Brain pericyte (primary cell): ENCODE data around the gene TALDO1.

Experiments
- DNase-seq: peaks from one replicate; pipeline ENCODE4 v3.0.0-alpha.2; 2012; ENCODE audit warnings: low read depth, low spot score

Gene TALDO1

DNA sequence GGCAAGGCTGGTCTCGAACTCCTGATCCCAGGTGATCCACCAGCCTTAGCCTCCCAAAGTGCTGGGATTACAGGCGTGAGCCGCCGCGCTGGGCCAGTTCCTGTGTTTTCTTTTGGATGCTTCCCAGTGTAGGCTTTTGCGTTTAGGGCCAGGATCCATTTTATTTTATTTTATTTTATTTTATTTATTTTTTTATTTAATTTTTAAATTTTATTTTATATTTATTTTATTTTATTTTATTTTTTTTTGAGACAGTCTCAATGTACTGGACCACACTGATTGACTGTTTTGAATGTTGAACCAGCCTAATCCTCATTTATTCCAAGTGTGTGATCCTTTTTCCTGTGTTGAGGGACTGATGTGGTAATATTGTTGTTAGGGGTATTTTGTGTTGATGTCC is 32.8 kb upstream of the TALDO1 start:
- DNase-seq, result no peak

DNA sequence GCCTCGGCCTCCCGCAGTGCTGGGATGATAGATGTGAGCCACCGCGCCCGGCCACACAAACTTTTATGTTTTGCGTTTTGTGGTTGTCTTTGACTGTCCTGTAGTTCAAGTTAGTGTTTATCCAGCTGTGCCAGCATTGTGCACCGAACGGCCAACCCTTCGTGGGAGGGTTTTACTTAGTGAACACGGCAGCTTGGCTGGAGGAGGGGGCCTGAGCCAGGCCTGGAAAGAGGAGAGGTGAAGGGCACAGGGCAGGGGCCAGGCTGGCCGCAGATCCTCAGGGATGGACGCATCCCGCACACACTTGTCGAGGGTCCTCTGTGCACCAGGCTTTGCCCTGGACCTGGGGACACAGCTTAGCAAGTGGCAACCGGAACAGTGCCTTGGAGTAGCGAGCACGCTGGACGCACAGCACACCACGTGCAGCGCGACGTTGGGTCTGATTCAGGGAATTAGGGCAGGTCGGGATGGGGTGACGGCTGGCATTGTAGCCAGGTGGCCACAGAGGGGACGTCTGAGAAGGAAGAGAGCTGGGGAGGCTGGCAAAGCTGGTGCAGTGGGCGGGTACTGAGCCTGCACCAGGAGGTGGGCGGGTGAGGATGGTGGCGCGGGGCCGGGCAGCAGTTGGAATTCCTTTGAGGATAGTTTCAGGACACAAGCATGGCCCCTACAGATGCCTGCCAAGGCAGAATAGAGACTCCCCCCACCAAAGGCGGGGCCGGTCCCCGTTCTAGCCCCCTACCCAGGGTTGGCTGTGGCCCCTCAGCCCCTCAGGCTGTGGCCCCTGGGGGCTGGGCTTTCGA is 27.8 kb upstream of the TALDO1 start:
- no peak for DNase-seq

- DNase-seq, result no peak
These were observed 27.1 kb upstream of the TALDO1 start for GRCh38 chr11:720017-720641.

GRCh38 chr11:720642-721246 is 26.5 kb upstream of the TALDO1 start:
- DNase-seq, result no peak

DNA sequence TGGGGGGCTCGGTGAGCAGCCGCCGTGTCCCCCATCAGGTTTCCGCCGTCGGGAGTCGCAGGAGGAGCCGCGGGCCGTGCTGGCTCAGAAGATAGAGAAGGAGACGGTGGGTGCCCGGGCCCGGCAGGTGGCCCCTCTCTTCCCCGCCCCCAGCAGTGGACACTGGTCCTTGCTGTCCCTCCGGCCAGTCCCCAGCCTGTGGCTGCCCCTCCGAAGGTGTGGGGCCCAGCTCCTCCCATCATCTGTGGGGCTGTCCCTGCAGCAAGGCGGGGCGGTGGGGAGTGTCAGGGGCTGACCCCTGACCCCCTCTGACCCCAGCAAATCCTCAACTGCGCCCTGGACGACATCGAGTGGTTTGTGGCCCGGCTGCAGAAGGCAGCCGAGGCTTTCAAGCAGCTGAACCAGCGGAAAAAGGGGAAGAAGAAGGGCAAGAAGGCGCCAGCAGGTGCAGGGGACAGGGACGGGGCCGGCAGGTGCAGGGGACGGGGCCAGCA is 26.0 kb upstream of the TALDO1 start:
- DNase-seq, result no peak

- no peak for DNase-seq
These were observed 25.4 kb upstream of the TALDO1 start for GRCh38 chr11:721741-722345.

DNA sequence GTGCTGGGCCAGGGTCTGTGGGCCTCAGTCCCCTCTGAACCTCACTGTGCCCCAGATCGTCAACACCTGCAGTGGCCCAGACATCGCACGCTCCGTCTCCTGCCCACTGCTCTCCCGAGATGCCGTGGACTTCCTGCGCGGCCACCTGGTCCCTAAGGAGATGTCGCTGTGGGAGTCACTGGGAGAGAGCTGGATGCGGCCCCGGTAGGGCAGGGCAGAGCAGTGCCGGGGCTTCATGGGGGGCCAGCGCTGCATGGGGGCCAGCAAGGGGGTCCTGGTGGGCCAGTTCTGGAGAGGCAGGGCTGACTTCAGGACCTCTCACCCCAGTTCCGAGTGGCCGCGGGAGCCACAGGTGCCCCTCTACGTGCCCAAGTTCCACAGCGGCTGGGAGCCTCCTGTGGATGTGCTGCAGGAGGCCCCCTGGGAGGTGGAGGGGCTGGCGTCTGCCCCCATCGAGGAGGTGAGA is 24.9 kb upstream of the TALDO1 start:
- no peak for DNase-seq

- DNase-seq, result no peak
These were observed 24.0 kb upstream of the TALDO1 start for GRCh38 chr11:723120-723883.

DNA sequence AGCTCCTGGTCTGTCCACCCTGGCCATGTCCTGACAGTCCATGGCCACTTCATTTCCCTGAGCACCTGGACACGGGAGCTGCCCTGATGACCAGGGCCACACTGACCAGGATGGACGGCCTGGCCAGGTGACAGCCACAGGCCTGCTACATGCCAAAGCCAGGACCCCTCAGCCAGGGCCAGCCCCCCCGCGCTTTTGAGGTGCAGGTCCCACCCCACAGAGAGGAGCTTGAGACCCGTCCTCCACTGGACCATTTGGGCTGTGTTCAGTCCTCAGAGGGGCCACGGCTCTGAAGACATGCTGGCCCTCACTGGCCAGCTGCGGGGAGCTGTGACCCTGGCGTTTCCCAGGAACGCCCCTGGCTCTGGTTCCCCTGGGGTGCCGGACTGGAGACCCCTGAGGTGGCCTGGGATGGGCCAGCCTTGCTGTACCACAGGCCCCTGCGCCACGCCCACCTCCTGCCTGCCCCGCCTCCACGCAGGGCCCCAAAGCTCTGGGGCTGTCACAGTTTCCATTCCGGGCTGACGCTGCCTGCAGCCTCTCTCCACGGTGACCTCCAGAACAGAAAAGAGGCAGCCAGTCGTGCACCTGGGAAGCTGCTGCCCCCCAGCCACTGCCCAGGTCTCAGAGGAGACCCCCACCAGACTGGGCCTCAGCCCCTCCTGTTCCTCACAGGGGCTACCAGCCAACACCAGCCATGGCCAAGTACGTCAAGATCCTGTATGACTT is 23.1 kb upstream of the TALDO1 start:
- no peak for DNase-seq

GRCh38 chr11:724778-725386 is 22.4 kb upstream of the TALDO1 start:
- DNase-seq, result no peak

DNA sequence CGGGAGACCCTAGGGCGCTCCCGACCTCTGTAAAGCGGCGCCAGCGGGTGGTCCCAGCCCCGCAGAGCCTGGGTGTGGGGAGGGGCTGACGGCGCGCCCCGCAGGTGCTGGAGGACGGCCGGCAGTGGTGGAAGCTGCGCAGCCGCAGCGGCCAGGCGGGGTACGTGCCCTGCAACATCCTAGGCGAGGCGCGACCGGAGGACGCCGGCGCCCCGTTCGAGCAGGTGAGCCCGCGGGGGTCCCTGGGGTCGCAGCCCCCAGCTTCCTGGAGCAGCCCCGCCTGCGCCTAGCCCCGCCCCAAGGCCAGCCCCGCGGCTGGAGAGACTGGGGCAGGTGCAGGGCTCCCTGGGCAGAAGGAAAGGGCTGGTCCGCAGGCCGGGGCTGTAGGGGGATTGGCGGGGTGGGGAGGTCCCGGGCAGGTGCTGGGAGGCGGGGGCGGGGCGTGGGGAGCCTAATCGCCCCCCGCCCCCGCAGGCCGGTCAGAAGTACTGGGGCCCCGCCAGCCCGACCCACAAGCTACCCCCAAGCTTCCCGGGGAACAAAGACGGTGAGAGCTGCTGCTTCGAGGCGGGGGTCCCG is 21.6 kb upstream of the TALDO1 start:
- DNase-seq, result no peak

DNA sequence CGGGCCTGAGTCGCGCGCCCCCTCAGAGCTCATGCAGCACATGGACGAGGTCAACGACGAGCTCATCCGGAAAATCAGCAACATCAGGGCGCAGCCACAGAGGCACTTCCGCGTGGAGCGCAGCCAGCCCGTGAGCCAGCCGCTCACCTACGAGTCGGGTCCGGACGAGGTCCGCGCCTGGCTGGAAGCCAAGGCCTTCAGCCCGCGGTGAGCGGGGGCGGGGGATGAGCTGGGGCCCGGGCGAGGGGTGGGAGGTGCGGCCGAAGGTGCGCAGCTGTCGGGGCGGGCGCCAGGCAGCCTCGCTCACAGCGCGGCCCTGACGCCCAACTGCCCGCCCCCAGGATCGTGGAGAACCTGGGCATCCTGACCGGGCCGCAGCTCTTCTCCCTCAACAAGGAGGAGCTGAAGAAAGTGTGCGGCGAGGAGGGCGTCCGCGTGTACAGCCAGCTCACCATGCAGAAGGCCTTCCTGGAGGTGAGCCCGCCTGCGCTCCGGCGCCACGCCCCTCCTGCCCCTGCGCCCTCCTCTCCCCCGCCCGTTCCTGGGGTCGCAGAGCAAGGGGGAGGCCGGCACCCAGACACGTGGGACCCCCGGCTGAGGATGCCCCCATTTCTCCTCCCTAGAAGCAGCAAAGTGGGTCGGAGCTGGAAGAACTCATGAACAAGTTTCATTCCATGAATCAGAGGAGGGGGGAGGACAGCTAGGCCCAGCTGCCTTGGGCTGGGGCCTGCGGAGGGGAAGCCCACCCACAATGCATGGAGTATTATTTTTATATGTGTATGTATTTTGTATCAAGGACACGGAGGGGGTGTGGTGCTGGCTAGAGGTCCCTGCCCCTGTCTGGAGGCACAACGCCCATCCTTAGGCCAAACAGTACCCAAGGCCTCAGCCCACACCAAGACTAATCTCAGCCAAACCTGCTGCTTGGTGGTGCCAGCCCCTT is 20.7 kb upstream of the TALDO1 start:
- no peak for DNase-seq

- no peak for DNase-seq
These were observed 20.0 kb upstream of the TALDO1 start for GRCh38 chr11:727281-727701.

- DNase-seq, result no peak
These were observed 19.2 kb upstream of the TALDO1 start for GRCh38 chr11:727859-728748.

DNA sequence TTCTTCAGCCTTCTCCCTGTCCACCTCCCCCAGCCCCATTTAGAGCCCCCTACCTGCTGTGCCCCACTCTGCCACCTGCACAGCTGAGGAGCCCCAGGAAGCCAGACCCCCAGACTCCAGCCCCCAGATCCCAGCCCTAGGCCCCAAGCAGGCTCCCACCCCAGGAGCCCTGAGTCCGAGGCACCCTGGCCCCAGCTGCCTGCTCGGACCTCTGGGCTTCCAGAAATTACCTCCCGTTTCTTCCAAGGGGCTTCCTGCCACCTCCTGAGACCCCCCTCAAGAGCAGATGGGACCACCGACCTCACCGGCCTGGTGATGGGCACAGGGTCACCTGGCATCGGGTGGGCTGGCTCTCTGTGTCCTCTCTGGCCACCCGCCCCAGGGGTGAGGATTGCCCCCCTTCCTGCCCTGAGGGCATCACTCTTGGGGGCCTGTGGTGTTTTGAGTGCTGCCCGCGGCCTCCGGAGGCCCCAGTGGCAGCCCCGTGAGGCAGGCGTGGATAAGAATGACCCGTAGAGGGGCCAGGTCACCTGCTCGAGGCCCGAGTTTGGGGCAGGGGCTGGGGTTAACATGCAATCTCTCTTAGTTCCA is 18.3 kb upstream of the TALDO1 start:
- DNase-seq, result no peak

- DNase-seq, result no peak
These were observed 17.7 kb upstream of the TALDO1 start for GRCh38 chr11:729492-730074.

DNA sequence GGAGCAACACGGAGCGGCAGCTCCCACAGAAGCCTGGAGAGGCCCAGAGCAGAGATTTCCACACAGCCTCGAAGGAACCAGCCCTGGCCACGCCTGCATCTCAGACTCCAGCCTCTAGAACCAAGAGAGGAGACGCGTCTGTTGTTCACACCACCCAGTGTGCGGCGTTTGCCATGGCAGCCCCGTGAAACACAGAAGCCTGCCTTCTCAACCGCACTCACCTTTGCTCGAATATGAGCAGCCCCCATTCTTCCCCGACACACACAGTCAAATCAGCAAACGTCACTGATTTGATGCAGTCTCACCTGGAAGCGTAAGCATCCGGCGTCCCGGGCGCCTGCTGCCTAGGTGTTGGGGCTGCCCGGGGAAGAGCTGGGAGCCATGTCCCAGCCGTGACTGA is 14.2 kb upstream of the TALDO1 start:
- no peak for DNase-seq
